NT2/D1 (cell line): ENCODE results near the gene DMTF1.

Experiments
- SUZ12 ChIP-seq: IDR thresholded peaks from 2 replicates; pipeline ENCODE4 v1.6.1; 2011; ENCODE audit not compliant: insufficient read length, insufficient read depth; ENCODE audit errors: extremely low read depth
- YY1 ChIP-seq: IDR thresholded peaks from 2 replicates; pipeline ENCODE4 v1.6.1; 2011; ENCODE audit not compliant: insufficient read length, insufficient read depth

- no peak for TF ChIP-seq YY1
- TF ChIP-seq SUZ12, result no peak
These were observed 4.8 kb upstream of the DMTF1 start for GRCh38 chr7:87147500-87147899.
